K562 (cell line): ENCODE measurements around the gene MMP24. TPM values are rescaled to one million over a fixed set of nuclear protein-coding genes. Genes with fewer than 3 reads are reported as not detected.
A peak's percentile ranks its signal among the peaks of the same experiment; 100 is the strongest.

Experiments used
- ARID3B ChIP-seq: fragments of 250-450 bp; sonication (Bioruptor Pico); IDR thresholded peaks from 2 replicates; pipeline ENCODE4 v1.4.0; 2020; ENCODE audit warnings: borderline replicate concordance
- COPS2 ChIP-seq: fragments of 450-650 bp; conservative IDR thresholded peaks from 2 replicates; pipeline ENCODE4 v1.6.1; 2016; ENCODE audit warnings: mild to moderate bottlenecking, moderate library complexity
- DEAF1 ChIP-seq: fragments of 450-650 bp; formaldehyde crosslinking; IDR thresholded peaks from 2 replicates; pipeline ENCODE4 v1.4.0; 2020; ENCODE audit warnings: mild to moderate bottlenecking, moderate library complexity
- E2F6 ChIP-seq, 2 experiments: IDR thresholded peaks; 2 replicates each; pipeline ENCODE4 v1.6.1; 2011; ENCODE audit warnings: borderline replicate concordance in 1 of 2, control low read depth in 1 of 2, low read depth in 1 of 2, low read length in 1 of 2, mild to moderate bottlenecking in 1 of 2, mixed read lengths in 1 of 2, moderate library complexity in 1 of 2; ENCODE audit not compliant: insufficient read depth in 1 of 2, insufficient read length in 1 of 2, poor library complexity in 1 of 2, severe bottlenecking in 1 of 2; ENCODE audit errors: extremely low read depth in 1 of 2
- KDM4B ChIP-seq, 2 experiments: fragments of 450-650 bp in 1 of 2; sonication (generic) in 1 of 2; IDR thresholded peaks; 2 replicates each; pipeline ENCODE4 v1.6.1; 2016 to 2017; ENCODE audit warnings: borderline replicate concordance in 2 of 2, antibody characterized with exemption in 1 of 2, low read depth in 1 of 2, mild to moderate bottlenecking in 1 of 2
- REST ChIP-seq, 2 experiments: fragments of 450-650 bp; formaldehyde crosslinking in 1 of 2; IDR thresholded peaks; 2 replicates each; pipeline versions ENCODE4 v1.4.0 to v1.6.1; 2014 to 2020; ENCODE audit warnings: mild to moderate bottlenecking in 2 of 2, borderline replicate concordance in 1 of 2, low read depth in 1 of 2
- SMARCA4 ChIP-seq: fragments of 450-650 bp; IDR thresholded peaks from 2 replicates; pipeline ENCODE4 v1.6.1; 2016
- USF2 ChIP-seq: sonication (generic); formaldehyde crosslinking; IDR thresholded peaks from 2 replicates; pipeline ENCODE4 v1.5.0; 2020; ENCODE audit warnings: missing genetic modification reagents
- ZFX ChIP-seq: sonication (generic); formaldehyde crosslinking; IDR thresholded peaks from 2 replicates; pipeline ENCODE4 v1.8.0; 2022; ENCODE audit warnings: mild to moderate bottlenecking, missing genetic modification reagents, moderate library complexity
- ZNF232 ChIP-seq: sonication (generic); formaldehyde crosslinking; IDR thresholded peaks from 2 replicates; pipeline ENCODE4 v1.8.0; 2022; ENCODE audit warnings: mild to moderate bottlenecking, missing genetic modification reagents
- ZNF408 ChIP-seq: fragments of 250-450 bp; sonication (Bioruptor Pico); IDR thresholded peaks from 2 replicates; pipeline ENCODE4 v1.4.0; 2020; ENCODE audit warnings: low read depth, mild to moderate bottlenecking, moderate library complexity
- polyA plus RNA-seq, 8 experiments: library from polyadenylated mRNA; depleted of rRNA in 4 of 8; stranded (reverse) in 5 of 8; unstranded in 3 of 8; fragments of >200 nt; fragmentation: Nextera tagmentation in 2 of 8; fragmentation: Illumina TruSeq in 1 of 8; extraction: Ambion mirVana in 2 of 8; extraction: Trizol in 1 of 8; gene quantifications; 2 replicates each; pipeline versions ENCODE4 v1.2.1 to v1.2.3, GENCODE V29; 2011 to 2014; ENCODE audit warnings: inconsistent platforms in 1 of 8, missing spikeins in 1 of 8
- total RNA-seq, 7 experiments: library from RNA; depleted of rRNA in 6 of 7; stranded (reverse); fragments of >200 nt in 6 of 7; fragmentation: Illumina TruSeq in 2 of 7; extraction: Trizol in 2 of 7; gene quantifications; 2 replicates each; pipeline versions ENCODE4 v1.2.1 to v1.2.3, GENCODE V29; 2011 to 2021; ENCODE audit warnings: low replicate concordance in 1 of 7

Gene MMP24
- total and polyA plus RNA-seq, 9 of the 15 experiments (the other 6 are each of a cell fraction or from before 2014, with no cell fraction given), result 0.03 to 0.07 (median 0.03) TPM; not detected in 6

GRCh38 chr20:35269055-35269781 lies 42.7 kb downstream of the MMP24 start (continued):
- TF ChIP-seq DEAF1 (CRISPR knock-in tag) (0 out of 2 replicates have a peak, but pooled peaks have one; percentile 18), REST (IDR thresholded peaks at IDR 0.05; ENCODE audit: borderline replicate concordance) (peak; percentile 70; the same call in 1 of the 2 replicates), REST (CRISPR knock-in tag; IDR thresholded peaks at IDR 0.05; ENCODE audit: low read depth) (no peak), ZFX (CRISPR knock-in tag) (0 out of 2 replicates have a peak, but pooled peaks have one; percentile 36), ZNF232 (CRISPR knock-in tag) (0 out of 2 replicates have a peak, but pooled peaks have one; percentile 20), E2F6 (IDR thresholded peaks at IDR 0.05; ENCODE audit: borderline replicate concordance in 1 of 2, extremely low read depth in 1 of 2, insufficient read depth in 1 of 2, insufficient read length in 1 of 2, low read depth in 1 of 2, low read length in 1 of 2, poor library complexity in 1 of 2, severe bottlenecking in 1 of 2) (no peak), SMARCA4 (no peak), COPS2 (no peak), USF2 (CRISPR knock-in tag) (no peak), KDM4B (IDR thresholded peaks at IDR 0.05; ENCODE audit: borderline replicate concordance in 2 of 2, low read depth in 1 of 2) (0 out of 4 replicates have a peak, but pooled peaks of 1 of the 2 experiments have one; percentile 19), ARID3B (CRISPR knock-in tag) (no peak), ZNF408 (no peak)
